Vagina (tissue), 2 donors: ENCODE data around the gene RTF1. TPM values are rescaled to one million over a fixed set of nuclear protein-coding genes. Genes with fewer than 3 reads are reported as not detected.
"Not testable (repeated sequence)": the region's sequence is repeated elsewhere in the genome, so short reads cannot be mapped to it uniquely, and the experiment has no call there.

Experiments
- DNase-seq, 2 donors: peaks; one replicate each; pipeline ENCODE4 v3.0.0-alpha.2; 2017; ENCODE audit errors: extremely low spot score in 2 of 2
- H3K27ac ChIP-seq: fragments of 200-600 bp; sonication (generic); one replicate; pipeline ENCODE4 v1.5.1; 2019
- H3K27me3 ChIP-seq: fragments of 200-600 bp; sonication (generic); one replicate; pipeline ENCODE4 v1.5.1; 2019
- H3K36me3 ChIP-seq, 2 donors: fragments of 200-600 bp; sonication (generic); one replicate each; pipeline ENCODE4 v1.5.1; 2017 to 2019
- H3K4me1 ChIP-seq: fragments of 200-600 bp; sonication (generic); one replicate; pipeline ENCODE4 v1.5.1; 2019
- H3K4me3 ChIP-seq, 2 donors: fragments of 200-600 bp; sonication (generic); 1 replicate in 1 of 2; 2 replicates in 1 of 2; pipeline ENCODE4 v1.5.1; 2016 to 2019
- H3K9me3 ChIP-seq: fragments of 200-600 bp; sonication (generic); one replicate; pipeline ENCODE4 v1.5.1; 2019
- POLR2A ChIP-seq, 2 donors: fragments of 450-650 bp; IDR thresholded peaks; one replicate each; pipeline ENCODE4 v1.6.1; 2017; ENCODE audit warnings: antibody characterized with exemption in 2 of 2, mild to moderate bottlenecking in 2 of 2, moderate library complexity in 2 of 2
- POLR2AphosphoS5 ChIP-seq, 2 donors: sonication (generic); formaldehyde crosslinking; IDR thresholded peaks; one replicate each; pipeline ENCODE4 v1.9.0; 2017; ENCODE audit warnings: antibody characterized with exemption in 2 of 2, mild to moderate bottlenecking in 2 of 2, low read depth in 1 of 2; ENCODE audit not compliant: insufficient read depth in 1 of 2
- intact Hi-C: fragments of 100-400 bp; cut with DNase I; formaldehyde crosslinking; loops from one replicate; pipeline ENCODE4 v1.15.1; 2023
- total RNA-seq: library from RNA; depleted of rRNA; stranded (reverse); fragments of >200 nt; gene quantifications from one replicate; pipeline ENCODE4 v1.2.3, GENCODE V29; 2016
- TF ChIP-seq, protein P1 (sequence below), 3 experiments: fragments of 450-650 bp in 2 of 3; fragments of 200-600 bp in 1 of 3; sonication (generic) in 1 of 3; IDR thresholded peaks; one replicate each; pipeline ENCODE4 v1.5.1; 2017 to 2019; ENCODE audit warnings: antibody characterized with exemption in 3 of 3, mild to moderate bottlenecking in 2 of 3, moderate library complexity in 2 of 3

Gene RTF1
- total RNA-seq, 1 donor from 2014 or later = 32.2 TPM

DNA sequence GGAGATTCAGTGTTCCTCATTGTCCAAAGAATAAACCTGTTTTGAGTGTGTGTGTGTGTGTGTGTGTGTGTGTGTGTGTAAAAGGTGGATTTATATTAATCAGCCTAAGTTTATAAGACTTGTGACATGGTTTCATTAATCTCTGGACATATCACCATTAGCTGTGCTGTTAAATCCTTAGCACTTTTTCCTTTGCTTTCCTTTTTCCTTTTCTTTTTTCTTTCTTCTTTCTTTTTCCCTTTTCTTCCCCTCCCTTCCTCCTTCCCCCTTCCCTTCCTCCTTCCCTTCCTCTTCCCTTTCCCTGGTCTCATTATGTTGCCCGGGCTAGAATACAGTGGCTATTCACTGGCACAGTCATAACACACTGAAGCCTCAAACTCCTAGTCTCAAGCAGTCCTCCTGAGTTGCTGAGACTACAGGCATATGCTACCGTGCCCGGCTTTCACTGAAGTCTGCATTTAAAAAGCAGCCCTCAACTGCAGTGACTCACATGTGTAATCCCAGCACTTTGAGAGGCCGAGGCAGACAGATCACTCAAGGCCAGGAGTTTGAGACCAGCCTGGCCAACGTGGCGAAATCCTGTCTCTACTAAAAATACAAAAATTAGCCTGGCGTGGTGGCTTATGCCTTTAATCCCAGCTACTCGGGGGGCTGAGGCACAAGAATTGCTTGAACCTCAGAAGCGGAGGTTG, 48.1 kb downstream of the RTF1 start:
- H3K4me1 ChIP-seq = no peaks in the 10 kb centered on the region
- no peak overlapping the region for H3K4me3 ChIP-seq
- intact Hi-C loops = no loop called here
- H3K9me3 ChIP-seq = no peaks in the 10 kb centered on the region
- peaks cover 0 to 42% of the 10 kb centered on the region in 2 donors for H3K36me3 ChIP-seq
- no peak for DNase-seq
- no peak overlapping the region for H3K27ac ChIP-seq
- TF ChIP-seq, protein P1, sequence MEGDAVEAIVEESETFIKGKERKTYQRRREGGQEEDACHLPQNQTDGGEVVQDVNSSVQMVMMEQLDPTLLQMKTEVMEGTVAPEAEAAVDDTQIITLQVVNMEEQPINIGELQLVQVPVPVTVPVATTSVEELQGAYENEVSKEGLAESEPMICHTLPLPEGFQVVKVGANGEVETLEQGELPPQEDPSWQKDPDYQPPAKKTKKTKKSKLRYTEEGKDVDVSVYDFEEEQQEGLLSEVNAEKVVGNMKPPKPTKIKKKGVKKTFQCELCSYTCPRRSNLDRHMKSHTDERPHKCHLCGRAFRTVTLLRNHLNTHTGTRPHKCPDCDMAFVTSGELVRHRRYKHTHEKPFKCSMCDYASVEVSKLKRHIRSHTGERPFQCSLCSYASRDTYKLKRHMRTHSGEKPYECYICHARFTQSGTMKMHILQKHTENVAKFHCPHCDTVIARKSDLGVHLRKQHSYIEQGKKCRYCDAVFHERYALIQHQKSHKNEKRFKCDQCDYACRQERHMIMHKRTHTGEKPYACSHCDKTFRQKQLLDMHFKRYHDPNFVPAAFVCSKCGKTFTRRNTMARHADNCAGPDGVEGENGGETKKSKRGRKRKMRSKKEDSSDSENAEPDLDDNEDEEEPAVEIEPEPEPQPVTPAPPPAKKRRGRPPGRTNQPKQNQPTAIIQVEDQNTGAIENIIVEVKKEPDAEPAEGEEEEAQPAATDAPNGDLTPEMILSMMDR (IDR thresholded peaks at IDR 0.05) = no peak
- TF ChIP-seq POLR2AphosphoS5 (IDR thresholded peaks at IDR 0.05; ENCODE audit: insufficient read depth in 1 of 2, low read depth in 1 of 2) = no peak
- no peaks in the 10 kb centered on the region for H3K27me3 ChIP-seq

DNA sequence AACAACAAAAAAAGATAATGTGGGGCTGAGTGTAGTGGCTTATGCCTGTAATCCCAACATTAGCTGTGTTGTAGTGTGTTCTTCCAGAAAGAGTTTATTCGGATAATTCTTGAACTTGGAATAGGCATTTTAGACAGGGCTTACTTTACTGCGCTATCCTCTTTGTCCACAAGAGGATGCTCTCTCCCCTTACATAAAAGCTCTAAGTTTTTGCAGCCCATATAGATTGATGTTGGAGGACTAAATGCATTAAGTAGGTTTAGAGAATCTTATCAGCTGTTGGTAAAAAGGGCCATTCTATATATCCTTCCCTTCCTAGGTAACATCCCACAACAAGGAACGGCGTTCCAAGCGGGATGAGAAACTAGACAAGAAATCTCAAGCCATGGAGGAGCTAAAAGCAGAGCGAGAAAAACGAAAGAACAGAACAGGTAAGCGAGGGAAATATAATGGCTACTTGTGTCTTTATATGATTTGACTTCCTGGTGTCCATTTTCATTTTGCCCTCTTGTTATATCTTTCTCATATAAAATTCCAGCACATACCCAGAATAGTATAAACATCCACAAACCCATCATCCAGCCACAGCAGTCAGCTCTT, 49.0 kb downstream of the RTF1 start:
- TF ChIP-seq, protein P1 (IDR thresholded peaks at IDR 0.05) = peak in 2 of 3 experiments; percentile 33 to 46
- TF ChIP-seq POLR2A (IDR thresholded peaks at IDR 0.05) = no peak

DNA sequence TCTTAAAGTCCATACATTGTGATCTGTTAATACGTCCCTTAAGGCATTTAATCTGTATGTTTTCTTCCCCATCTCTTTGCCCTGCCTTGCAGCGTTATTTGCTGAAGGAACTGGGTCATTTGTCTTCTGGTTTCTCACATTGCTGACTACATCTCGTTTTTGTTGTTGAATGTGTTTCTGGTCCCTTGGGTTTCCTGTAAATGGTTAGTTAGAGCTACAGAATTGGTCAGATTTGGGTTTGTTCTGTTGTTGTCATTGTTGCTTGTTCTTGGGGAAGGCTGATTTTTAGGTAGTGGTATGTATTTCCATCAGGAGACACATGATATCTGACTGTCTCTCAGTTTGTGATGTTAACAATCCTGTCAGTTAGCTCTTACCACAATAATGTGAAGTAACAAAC, 49.8 kb downstream of the RTF1 start:
- intact Hi-C loops = no loop called here
- DNase-seq = no peak
- no peaks in the 10 kb centered on the region for H3K4me1 ChIP-seq
- H3K36me3 ChIP-seq = peaks cover 0 to 47% of the 10 kb centered on the region in 2 donors
- no peak for TF ChIP-seq POLR2AphosphoS5 (IDR thresholded peaks at IDR 0.05; ENCODE audit: insufficient read depth in 1 of 2, low read depth in 1 of 2)
- no peak for TF ChIP-seq POLR2A (IDR thresholded peaks at IDR 0.05)
- TF ChIP-seq, protein P1 (IDR thresholded peaks at IDR 0.05) = no peak
- H3K27ac ChIP-seq = no peak overlapping the region
- no peak overlapping the region for H3K4me3 ChIP-seq
- no peaks in the 10 kb centered on the region for H3K27me3 ChIP-seq
- H3K9me3 ChIP-seq = no peaks in the 10 kb centered on the region

More for the DNA sequence above, 49.0 kb downstream of the RTF1 start:
- Histone ChIP-seq H3K4me1 (no peaks in the 10 kb centered on the region), H3K27ac (no peak overlapping the region), H3K9me3 (no peaks in the 10 kb centered on the region), H3K36me3 (peaks cover 0 to 47% of the 10 kb centered on the region in 2 donors), H3K4me3 (no peak overlapping the region), H3K27me3 (no peaks in the 10 kb centered on the region)
- no peak for DNase-seq
- intact Hi-C loops = no loop called here

DNA sequence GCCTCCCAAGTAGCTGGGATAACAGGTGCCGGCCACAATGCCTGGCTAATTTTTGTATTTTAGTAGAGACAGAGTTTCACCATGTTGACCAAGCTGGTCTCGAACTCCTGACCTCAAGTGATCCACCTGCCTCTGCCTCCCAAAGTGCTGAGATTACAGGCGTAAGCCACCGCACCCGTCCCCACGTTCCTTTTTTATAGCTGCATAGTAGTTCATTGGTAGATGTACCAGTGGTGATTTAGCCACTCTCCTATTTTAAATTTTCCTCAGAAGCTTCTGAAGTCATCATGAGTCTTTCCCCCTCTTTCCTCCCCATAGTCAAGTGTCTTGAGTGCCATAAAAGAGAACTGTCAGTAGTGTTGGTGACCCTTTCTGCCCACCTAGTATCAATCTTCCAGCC, 52.7 kb downstream of the RTF1 start:
- H3K9me3 ChIP-seq, intact Hi-C loops, H3K4me3 ChIP-seq, H3K27ac ChIP-seq, DNase-seq, H3K4me1 ChIP-seq, H3K27me3 ChIP-seq: not testable (repeated sequence)
- H3K36me3 ChIP-seq = peaks cover 0 to 69% of the 10 kb centered on the region in 2 donors

DNA sequence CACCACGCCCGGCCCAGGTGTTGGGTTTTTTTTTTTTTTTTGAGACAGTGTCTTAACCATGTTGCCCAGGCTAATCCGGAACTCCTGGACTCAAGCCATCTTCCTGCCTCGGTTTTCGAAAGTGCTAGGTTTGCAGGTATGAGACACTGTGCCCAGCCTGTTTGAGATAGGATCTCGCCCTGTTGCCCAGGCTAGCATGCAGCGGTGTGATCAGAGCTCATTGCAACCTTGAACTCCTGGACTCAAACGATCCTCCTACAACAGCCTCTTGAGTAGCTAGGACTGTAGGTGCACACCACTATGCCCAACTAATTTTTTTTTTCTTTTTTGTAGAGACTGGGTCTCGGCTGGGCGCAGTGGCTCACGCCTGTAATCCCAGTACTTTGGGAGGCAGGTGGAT, 56.5 kb downstream of the RTF1 start:
- no peaks in the 10 kb centered on the region for H3K4me1 ChIP-seq
- intact Hi-C loops = no loop called here
- H3K36me3 ChIP-seq = peaks cover 0 to 90% of the 10 kb centered on the region in 2 donors
- H3K9me3 ChIP-seq = no peaks in the 10 kb centered on the region
- no peak overlapping the region for H3K4me3 ChIP-seq
- TF ChIP-seq, protein P1 (IDR thresholded peaks at IDR 0.05) = no peak
- TF ChIP-seq POLR2AphosphoS5 (IDR thresholded peaks at IDR 0.05; ENCODE audit: insufficient read depth in 1 of 2, low read depth in 1 of 2) = no peak
- no peak for TF ChIP-seq POLR2A (IDR thresholded peaks at IDR 0.05)
- DNase-seq = no peak
- H3K27ac ChIP-seq = no peak overlapping the region
- no peaks in the 10 kb centered on the region for H3K27me3 ChIP-seq
